Left hindlimb (tissue), 1 donor: ENCODE measurements around the gene CLK2.
"Not testable (repeated sequence)": the region's sequence is repeated elsewhere in the genome, so short reads cannot be mapped to it uniquely, and the experiment has no call there.

Experiments
- DNase-seq: peaks from one replicate; pipeline ENCODE4 v3.0.0-alpha.2; 2018

The CLK2 gene

GRCh38 chr1:155263067-155263466 is 10.2 kb downstream of the CLK2 start:
- DNase-seq = no peak

- peak; percentile 96 for DNase-seq
Measured at GRCh38 chr1:155261852-155262673, 11.2 kb downstream of the CLK2 start, which contains the start of gene SCAMP3. Gene SCAMP3, minus strand, starts transcription at chr1:155262360. Its CDS starts 209 bp downstream, at chr1:155262151.

- DNase-seq = no peak
Measured at GRCh38 chr1:155261493-155261851, 11.8 kb downstream of the CLK2 start.

DNA sequence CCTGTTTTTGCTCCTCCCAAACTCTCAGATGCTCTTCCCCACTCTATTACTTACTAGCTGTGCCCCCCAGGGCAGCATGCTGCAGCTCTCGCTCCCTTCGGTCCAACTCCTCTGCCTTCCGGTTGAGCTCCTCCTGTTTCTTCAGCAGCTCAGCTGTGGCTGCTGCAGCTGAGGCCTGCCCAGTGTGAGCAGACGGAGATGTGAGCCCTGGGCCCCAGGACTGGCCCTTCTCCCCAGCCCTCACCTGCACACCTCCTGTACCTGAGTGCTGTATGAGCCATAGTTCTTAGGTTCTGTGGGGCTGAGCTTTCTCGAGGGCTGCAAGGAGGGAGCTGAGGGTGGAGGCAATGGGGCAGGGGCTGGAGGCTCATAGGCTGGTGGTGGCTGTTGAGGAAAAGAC is 13.0 kb downstream of the CLK2 start:
- DNase-seq = no peak

GRCh38 chr1:155256058-155256852 is 17.0 kb downstream of the CLK2 start:
- DNase-seq = no peak

- peak; percentile 95 for DNase-seq
Measured at GRCh38 chr1:155255243-155256007, 17.9 kb downstream of the CLK2 start, which contains the start of gene ENTREP3. Gene ENTREP3, minus strand, starts transcription at chr1:155255483. Its CDS starts 606 bp downstream, at chr1:155254877.

DNA sequence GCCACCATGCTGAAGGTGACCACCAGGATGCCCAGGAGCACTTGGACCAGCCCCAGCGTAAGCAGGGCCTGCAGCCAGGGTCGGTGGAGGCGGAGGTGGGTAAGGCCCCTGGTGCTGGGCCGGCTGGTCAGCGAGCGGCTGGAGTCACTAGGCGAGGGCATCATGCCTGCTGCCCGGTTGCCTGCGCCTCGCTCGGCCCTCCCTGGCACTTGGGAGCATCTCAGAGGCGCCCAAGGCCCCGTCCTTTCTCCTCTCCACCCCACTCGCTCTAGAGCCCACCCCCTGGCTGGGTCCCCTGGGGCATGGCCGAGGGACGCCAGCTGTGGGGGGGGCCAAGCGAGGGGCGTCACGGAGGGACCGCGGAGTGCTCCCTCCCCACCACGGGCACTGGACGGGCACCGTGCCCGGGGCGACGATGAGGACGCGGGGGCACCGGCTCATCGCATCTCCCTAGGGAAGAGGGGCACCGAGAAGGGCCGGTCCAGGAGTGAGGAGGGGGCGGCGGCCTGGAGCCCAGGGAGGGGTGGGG is 18.5 kb downstream of the CLK2 start:
- peak; percentile 67 for DNase-seq

GRCh38 chr1:155254228-155254713 is 19.0 kb downstream of the CLK2 start:
- DNase-seq = no peak

- no peak for DNase-seq
Measured at GRCh38 chr1:155253797-155254196, 19.5 kb downstream of the CLK2 start.

- DNase-seq = no peak
Measured at GRCh38 chr1:155253208-155253607, 20.1 kb downstream of the CLK2 start.

GRCh38 chr1:155251566-155251965 is 21.7 kb downstream of the CLK2 start:
- no peak for DNase-seq

DNA sequence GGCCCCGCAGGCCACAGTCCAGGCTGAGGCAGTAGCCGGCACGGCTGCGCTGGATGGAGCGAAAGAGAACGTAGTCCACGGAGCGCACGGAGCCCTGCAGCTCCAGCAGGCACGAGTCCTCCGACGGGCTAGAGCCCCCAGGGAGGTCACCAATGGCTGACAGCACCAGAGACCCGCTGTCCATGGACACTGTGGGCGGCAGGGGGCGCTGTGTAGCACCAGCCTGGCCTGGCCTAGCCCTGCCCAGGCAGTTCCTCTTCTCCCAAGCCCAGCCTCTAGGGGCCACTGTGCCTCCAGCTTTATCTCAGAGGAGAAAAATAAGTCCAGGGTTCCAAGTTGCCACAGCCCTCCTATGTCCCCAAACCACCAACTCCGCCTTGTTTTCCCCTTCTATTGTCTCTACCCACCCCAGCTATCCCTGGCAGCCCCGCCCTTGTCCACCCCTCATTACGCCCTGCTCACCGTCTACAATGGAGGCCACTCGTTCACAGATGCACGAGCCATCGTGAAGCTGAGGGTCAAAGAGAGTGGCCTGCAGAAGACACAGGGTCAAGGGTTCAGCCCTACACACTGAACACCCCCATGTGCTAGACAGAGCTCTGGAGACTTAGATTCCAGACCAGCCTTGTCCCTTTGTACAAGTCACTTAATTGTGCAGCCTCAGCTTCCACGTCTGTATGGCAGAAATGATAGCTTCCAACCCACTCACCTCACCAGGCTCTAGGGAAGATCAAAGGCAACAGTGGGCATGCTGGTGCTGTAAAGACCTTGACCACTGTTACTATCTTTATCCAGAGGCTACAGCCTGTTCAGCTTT is 22.5 kb downstream of the CLK2 start:
- DNase-seq = peak; percentile 91

DNA sequence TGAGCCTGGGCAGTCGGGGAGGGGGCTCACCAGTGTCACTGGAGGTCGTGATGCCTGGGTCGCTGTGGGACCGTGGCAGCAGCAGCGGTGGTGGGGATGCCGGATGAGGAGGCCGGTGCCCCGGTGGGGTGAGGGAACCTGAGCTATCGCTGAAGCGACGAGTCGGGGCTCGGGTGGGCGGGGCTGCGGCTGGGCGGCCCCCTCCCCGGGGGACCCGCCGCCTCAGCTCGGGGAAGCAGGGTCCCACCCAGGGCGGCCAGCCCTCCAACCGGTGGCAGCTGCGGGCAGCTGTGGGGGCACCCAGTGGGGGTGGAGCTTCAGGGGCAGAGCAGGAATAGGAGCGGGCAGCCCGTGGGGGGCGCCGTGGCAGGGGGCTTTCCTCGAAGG is 23.1 kb downstream of the CLK2 start:
- DNase-seq = no peak

GRCh38 chr1:155247667-155248553 is 25.4 kb downstream of the CLK2 start:
- no peak for DNase-seq

- DNase-seq = not testable (repeated sequence)
Measured at GRCh38 chr1:155246796-155247195, 26.5 kb downstream of the CLK2 start.

DNA sequence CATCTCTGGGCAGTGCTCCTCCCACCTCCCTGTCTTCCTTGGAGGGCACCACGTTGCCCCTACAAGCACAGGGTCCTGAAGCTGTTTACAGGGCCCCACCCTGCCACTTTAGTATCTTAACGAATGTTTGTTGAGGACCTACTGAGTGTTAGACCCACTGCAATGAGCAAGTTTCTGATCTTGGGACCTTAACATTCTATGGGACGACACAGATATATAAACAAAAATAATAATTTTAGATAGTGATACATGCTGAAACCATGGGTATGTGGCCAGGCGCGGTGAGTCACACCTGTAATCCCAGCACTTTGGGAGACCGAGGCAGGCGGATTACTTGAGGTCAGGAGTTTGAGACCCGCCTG is 28.2 kb downstream of the CLK2 start:
- DNase-seq = no peak

DNA sequence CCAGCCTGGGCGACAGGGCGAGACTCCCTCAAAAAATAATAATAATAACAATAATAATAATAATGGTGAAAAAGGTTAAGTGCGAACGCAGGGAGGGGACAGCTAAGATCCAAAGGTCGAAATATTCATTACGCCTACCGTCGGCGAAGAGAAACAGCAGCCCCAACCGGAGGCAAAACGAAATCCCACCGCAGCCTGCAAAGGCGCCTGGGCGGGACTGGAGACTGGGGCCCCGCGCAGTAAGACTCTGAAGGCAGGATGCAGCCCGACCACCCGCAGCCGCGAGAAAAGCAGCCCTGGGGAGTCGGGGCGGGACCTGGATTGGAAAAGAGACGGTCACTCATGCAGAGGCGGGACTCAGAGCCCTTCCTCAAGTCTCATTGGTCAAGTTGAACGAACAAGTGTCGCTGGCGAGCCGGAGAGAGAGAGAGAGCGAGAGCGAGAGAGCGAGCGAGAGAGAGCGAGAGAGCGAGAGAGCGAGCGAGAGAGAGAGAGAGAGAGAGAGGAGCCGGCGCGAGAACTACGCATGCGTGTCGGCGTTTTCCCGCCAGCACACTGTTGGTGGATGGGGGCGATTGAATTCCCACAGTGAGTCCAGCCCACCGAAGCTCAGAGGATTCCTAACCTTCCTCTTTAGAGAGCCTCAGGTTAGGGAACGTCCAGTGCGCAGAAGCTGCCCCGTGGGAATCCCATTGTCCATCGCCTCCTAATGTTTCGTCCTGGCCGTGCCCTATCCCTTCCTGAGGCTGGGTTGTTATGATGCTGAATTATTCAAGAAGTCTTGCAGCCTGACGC is 28.7 kb downstream of the CLK2 start:
- peak; percentile 99 for DNase-seq

- DNase-seq = no peak
Measured at GRCh38 chr1:155242805-155243358, 30.4 kb downstream of the CLK2 start.

DNA sequence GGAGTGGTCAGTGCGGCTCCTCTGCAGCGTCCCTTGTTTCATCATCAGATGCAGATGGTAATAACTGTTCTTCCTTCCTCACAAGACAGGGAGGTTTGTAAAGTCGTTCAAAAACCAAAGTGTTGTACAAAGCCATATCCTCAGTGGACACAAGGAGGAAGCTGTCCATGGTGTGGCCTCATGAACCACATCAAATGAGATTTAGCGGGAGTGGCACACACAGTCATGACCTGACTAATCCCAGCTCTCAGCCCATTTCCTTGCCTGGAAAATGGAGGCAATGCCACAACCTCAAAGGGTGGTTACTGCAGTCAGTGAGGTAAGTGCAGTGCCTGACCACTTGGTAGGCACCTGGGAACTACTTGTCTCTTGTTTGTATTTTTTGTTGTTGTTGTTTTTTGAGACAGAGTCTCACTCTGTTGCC is 31.5 kb downstream of the CLK2 start:
- no peak for DNase-seq
